ENCODE data around the gene ZNF296.
"Not testable (repeated sequence)": the region's sequence is repeated elsewhere in the genome, so short reads cannot be mapped to it uniquely, and the experiment has no call there.

ZNF296 gene

GRCh38 chr19:45115809-45116615 lies 39.7 kb upstream of the ZNF296 start:
- no peaks in the 10 kb centered on the region for H3K9me3 ChIP-seq (ENCODE audit: insufficient read depth, low read depth, low read length)
- 0 out of 2 replicates have a peak, but pooled peaks cover 3% of the 10 kb centered on the region for H3K4me1 ChIP-seq (ENCODE audit: insufficient read depth, low read length)
- no peak overlapping the region for H3K27ac ChIP-seq (ENCODE audit: low read depth, low read length)
- 92% methylated on average over 21 of the region's 21 CpGs for WGBS
- no peak overlapping the region for H3K4me3 ChIP-seq (ENCODE audit: low read length)
- H3K27me3 ChIP-seq (ENCODE audit: insufficient read depth, low read length), result no peaks in the 10 kb centered on the region
- no peak overlapping the region; the same call in 1 of the 2 replicates for H3K9ac ChIP-seq (ENCODE audit: low read depth, low read length)
- H3K36me3 ChIP-seq (ENCODE audit: insufficient read depth, low read length), result no peaks in the 10 kb centered on the region

GRCh38 chr19:45114116-45114515 lies 37.8 kb upstream of the ZNF296 start:
- H3K4me3 ChIP-seq (ENCODE audit: low read length), result no peak overlapping the region
- no peaks in the 10 kb centered on the region for H3K9me3 ChIP-seq (ENCODE audit: insufficient read depth, low read depth, low read length)
- H3K27ac ChIP-seq (ENCODE audit: low read depth, low read length), result no peak overlapping the region
- 0 out of 2 replicates have a peak, but pooled peaks cover 3% of the 10 kb centered on the region for H3K4me1 ChIP-seq (ENCODE audit: insufficient read depth, low read length)
- 89% methylated on average over 4 of the region's 4 CpGs for WGBS
- H3K36me3 ChIP-seq (ENCODE audit: insufficient read depth, low read length), result no peaks in the 10 kb centered on the region
- no peaks in the 10 kb centered on the region for H3K27me3 ChIP-seq (ENCODE audit: insufficient read depth, low read length)
- no peak overlapping the region for H3K9ac ChIP-seq (ENCODE audit: low read depth, low read length)

- 75% methylated on average over 9 of the region's 9 CpGs for WGBS
- no peaks in the 10 kb centered on the region for H3K27me3 ChIP-seq (ENCODE audit: insufficient read depth, low read length)
- no peak overlapping the region for H3K4me3 ChIP-seq (ENCODE audit: low read length)
- H3K4me1 ChIP-seq (ENCODE audit: insufficient read depth, low read length), result 0 out of 2 replicates have a peak, but pooled peaks cover 3% of the 10 kb centered on the region
- H3K27ac ChIP-seq (ENCODE audit: low read depth, low read length), result no peak overlapping the region
- H3K9me3 ChIP-seq (ENCODE audit: insufficient read depth, low read depth, low read length), result no peaks in the 10 kb centered on the region
- no peaks in the 10 kb centered on the region for H3K36me3 ChIP-seq (ENCODE audit: insufficient read depth, low read length)
- H3K9ac ChIP-seq (ENCODE audit: low read depth, low read length), result no peak overlapping the region
These were observed 37.4 kb upstream of the ZNF296 start for GRCh38 chr19:45113628-45114027.

GRCh38 chr19:45112111-45112827 lies 36.0 kb upstream of the ZNF296 start:
- 93% methylated on average over 11 of the region's 11 CpGs for WGBS
- no peak overlapping the region for H3K9ac ChIP-seq (ENCODE audit: low read depth, low read length)
- H3K4me1 ChIP-seq (ENCODE audit: insufficient read depth, low read length), result 0 out of 2 replicates have a peak, but pooled peaks cover under 1% of the 10 kb centered on the region
- H3K36me3 ChIP-seq (ENCODE audit: insufficient read depth, low read length), result no peaks in the 10 kb centered on the region
- H3K27ac ChIP-seq (ENCODE audit: low read depth, low read length), result no peak overlapping the region
- H3K4me3 ChIP-seq (ENCODE audit: low read length), result no peak overlapping the region
- H3K27me3 ChIP-seq (ENCODE audit: insufficient read depth, low read length), result no peaks in the 10 kb centered on the region
- no peaks in the 10 kb centered on the region for H3K9me3 ChIP-seq (ENCODE audit: insufficient read depth, low read depth, low read length)

GRCh38 chr19:45110851-45111266 lies 34.6 kb upstream of the ZNF296 start:
- Histone ChIP-seq H3K4me1 (ENCODE audit: insufficient read depth, low read length) (no peaks in the 10 kb centered on the region), H3K27ac (ENCODE audit: low read depth, low read length) (no peak overlapping the region), H3K9ac (ENCODE audit: low read depth, low read length) (no peak overlapping the region), H3K27me3 (ENCODE audit: insufficient read depth, low read length) (no peaks in the 10 kb centered on the region), H3K36me3 (ENCODE audit: insufficient read depth, low read length) (no peaks in the 10 kb centered on the region), H3K4me3 (ENCODE audit: low read length) (no peak overlapping the region), H3K9me3 (ENCODE audit: insufficient read depth, low read depth, low read length) (no peaks in the 10 kb centered on the region)
- WGBS, result 93% methylated on average over 5 of the region's 5 CpGs

- Histone ChIP-seq H3K4me3 (ENCODE audit: low read length) (no peak overlapping the region), H3K4me1 (ENCODE audit: insufficient read depth, low read length) (peaks cover 12% of the 10 kb centered on the region), H3K36me3 (ENCODE audit: insufficient read depth, low read length) (no peaks in the 10 kb centered on the region), H3K9me3 (ENCODE audit: insufficient read depth, low read depth, low read length) (no peaks in the 10 kb centered on the region), H3K27me3 (ENCODE audit: insufficient read depth, low read length) (no peaks in the 10 kb centered on the region), H3K9ac (ENCODE audit: low read depth, low read length) (no peak overlapping the region), H3K27ac (ENCODE audit: low read depth, low read length) (no peak overlapping the region)
- 96% methylated on average over 12 of the region's 12 CpGs for WGBS
These were observed 31.4 kb upstream of the ZNF296 start for GRCh38 chr19:45107621-45108150.

- not testable (repeated sequence) for H3K36me3 ChIP-seq (ENCODE audit: insufficient read depth, low read length); H3K27me3 ChIP-seq (ENCODE audit: insufficient read depth, low read length); H3K9ac ChIP-seq (ENCODE audit: low read depth, low read length); H3K9me3 ChIP-seq (ENCODE audit: insufficient read depth, low read depth, low read length); H3K4me3 ChIP-seq (ENCODE audit: low read length); H3K27ac ChIP-seq (ENCODE audit: low read depth, low read length)
- WGBS, result 98% methylated on average over 11 of the region's 11 CpGs
- peaks cover 17% of the 10 kb centered on the region for H3K4me1 ChIP-seq (ENCODE audit: insufficient read depth, low read length)
These were observed 30.1 kb upstream of the ZNF296 start for GRCh38 chr19:45106363-45106762.

- WGBS, result 92% methylated on average over 16 of the region's 16 CpGs
- Histone ChIP-seq H3K27ac (ENCODE audit: low read depth, low read length) (no peak overlapping the region), H3K9ac (ENCODE audit: low read depth, low read length) (no peak overlapping the region), H3K36me3 (ENCODE audit: insufficient read depth, low read length) (peaks cover 5% of the 10 kb centered on the region; the same call in 1 of the 2 replicates), H3K4me3 (ENCODE audit: low read length) (no peak overlapping the region), H3K27me3 (ENCODE audit: insufficient read depth, low read length) (no peaks in the 10 kb centered on the region), H3K9me3 (ENCODE audit: insufficient read depth, low read depth, low read length) (no peaks in the 10 kb centered on the region), H3K4me1 (ENCODE audit: insufficient read depth, low read length) (peaks cover 24% of the 10 kb centered on the region)
These were observed 28.5 kb upstream of the ZNF296 start for GRCh38 chr19:45104658-45105349.

- peaks cover 5% of the 10 kb centered on the region; the same call in 1 of the 2 replicates for H3K36me3 ChIP-seq (ENCODE audit: insufficient read depth, low read length)
- peaks cover 34% of the 10 kb centered on the region for H3K4me1 ChIP-seq (ENCODE audit: insufficient read depth, low read length)
- no peak overlapping the region for H3K27ac ChIP-seq (ENCODE audit: low read depth, low read length)
- H3K9ac ChIP-seq (ENCODE audit: low read depth, low read length), result no peak overlapping the region
- WGBS, result 50% methylated on average over 26 of the region's 26 CpGs
- no peak overlapping the region for H3K4me3 ChIP-seq (ENCODE audit: low read length)
- no peaks in the 10 kb centered on the region for H3K27me3 ChIP-seq (ENCODE audit: insufficient read depth, low read length)
- no peaks in the 10 kb centered on the region for H3K9me3 ChIP-seq (ENCODE audit: insufficient read depth, low read depth, low read length)
These were observed 27.4 kb upstream of the ZNF296 start for GRCh38 chr19:45103508-45104319.

- no peak overlapping the region for H3K4me3 ChIP-seq (ENCODE audit: low read length)
- WGBS, result 57% methylated on average over 15 of the region's 15 CpGs
- peaks cover 39% of the 10 kb centered on the region for H3K4me1 ChIP-seq (ENCODE audit: insufficient read depth, low read length)
- peaks cover 5% of the 10 kb centered on the region; the same call in 1 of the 2 replicates for H3K36me3 ChIP-seq (ENCODE audit: insufficient read depth, low read length)
- H3K9ac ChIP-seq (ENCODE audit: low read depth, low read length), result no peak overlapping the region
- no peak overlapping the region for H3K27ac ChIP-seq (ENCODE audit: low read depth, low read length)
- no peaks in the 10 kb centered on the region for H3K27me3 ChIP-seq (ENCODE audit: insufficient read depth, low read length)
- no peaks in the 10 kb centered on the region for H3K9me3 ChIP-seq (ENCODE audit: insufficient read depth, low read depth, low read length)
These were observed 26.9 kb upstream of the ZNF296 start for GRCh38 chr19:45103156-45103507.

Measured in HUES64 (cell line).